DND-41 (cell line): ENCODE data around the gene PRRX1.

Experiments used
- ATAC-seq: fragments of 200-7000 bp; cut with Tn5 transposase; 3 replicates; pipeline ENCODE4 v1.9.1; 2021; ENCODE audit warnings: low read depth; ENCODE audit not compliant: insufficient read depth
- DNase-seq: peaks from one replicate; pipeline ENCODE4 v3.0.0-alpha.2; 2020
- H2AFZ ChIP-seq: 2 replicates; pipeline ENCODE4 v1.6.0; 2012; ENCODE audit warnings: low read depth, low read length
- H3K27ac ChIP-seq: 2 replicates; pipeline ENCODE4 v1.5.1; 2012; ENCODE audit warnings: low read length, inconsistent platforms
- H3K27me3 ChIP-seq: fragments of 200-600 bp; sonication (generic); 2 replicates; pipeline ENCODE4 v1.6.0; 2012; ENCODE audit warnings: low read length, mild to moderate bottlenecking, inconsistent platforms; ENCODE audit not compliant: insufficient read depth, poor library complexity
- H3K36me3 ChIP-seq: 2 replicates; pipeline ENCODE4 v1.5.1; 2012; ENCODE audit warnings: low read length, inconsistent platforms; ENCODE audit not compliant: insufficient read depth
- H3K4me1 ChIP-seq: 2 replicates; pipeline ENCODE4 v1.5.1; 2012; ENCODE audit warnings: mild to moderate bottlenecking, low read length; ENCODE audit not compliant: insufficient read depth
- H3K4me2 ChIP-seq: 2 replicates; pipeline ENCODE4 v1.6.0; 2012; ENCODE audit warnings: mild to moderate bottlenecking, moderate library complexity, low read length, inconsistent platforms; ENCODE audit not compliant: insufficient read depth
- H3K4me3 ChIP-seq, 2 experiments: fragments of 200-600 bp in 1 of 2; shearing (Covaris generic) in 1 of 2; 2 replicates each; pipeline ENCODE4 v1.5.1; 2012 to 2016; ENCODE audit warnings: inconsistent platforms in 2 of 2, low read length in 2 of 2, mild to moderate bottlenecking in 2 of 2, low read depth in 1 of 2, moderate library complexity in 1 of 2
- H3K79me2 ChIP-seq: 2 replicates; pipeline ENCODE4 v1.6.0; 2012; ENCODE audit warnings: low read length, inconsistent platforms; ENCODE audit not compliant: insufficient read depth
- H3K9ac ChIP-seq: 2 replicates; pipeline ENCODE4 v1.6.0; 2012; ENCODE audit warnings: low read depth, mild to moderate bottlenecking, inconsistent platforms, low read length, moderate library complexity
- H3K9me3 ChIP-seq: 2 replicates; pipeline ENCODE4 v1.5.1; 2012; ENCODE audit warnings: low read length, moderate library complexity, mild to moderate bottlenecking, inconsistent platforms; ENCODE audit not compliant: insufficient read depth, severe bottlenecking
- H4K20me1 ChIP-seq: 2 replicates; pipeline ENCODE4 v1.6.0; 2012; ENCODE audit warnings: low read length; ENCODE audit not compliant: insufficient read depth
- EZH2 ChIP-seq: IDR thresholded peaks from 3 replicates; pipeline ENCODE4 v1.6.1; 2012; ENCODE audit warnings: borderline replicate concordance, low read depth, mild to moderate bottlenecking, moderate library complexity, low read length, inconsistent platforms; ENCODE audit not compliant: severe bottlenecking
- TF ChIP-seq, protein P1 (sequence below): IDR thresholded peaks from 2 replicates; pipeline ENCODE4 v1.5.1; 2012; ENCODE audit warnings: borderline replicate concordance, low read length, moderate library complexity, mild to moderate bottlenecking; ENCODE audit not compliant: poor library complexity, severe bottlenecking; ENCODE audit errors: extremely low read depth

Gene PRRX1

DNA sequence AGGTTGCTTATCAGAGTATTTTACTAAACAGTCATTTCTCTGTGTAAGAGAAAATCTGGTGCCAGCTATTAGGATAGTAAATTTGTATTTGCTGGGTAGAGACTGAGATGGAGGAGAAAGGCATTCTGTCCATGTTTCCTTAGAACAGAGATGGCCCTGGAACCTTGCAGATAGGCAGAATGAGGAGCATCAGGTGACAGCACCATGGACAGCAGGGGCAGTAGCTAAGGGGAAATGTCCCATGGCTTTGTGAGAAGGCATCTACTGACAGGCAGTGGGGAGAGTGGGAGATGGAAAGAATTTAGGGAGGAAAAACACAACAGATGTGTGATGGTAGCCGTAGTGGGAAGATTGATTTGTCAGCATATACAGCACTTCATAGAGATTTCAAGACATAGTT, 105.0 kb downstream of the PRRX1 start:
- TF ChIP-seq EZH2: no peak
- Histone ChIP-seq H3K4me3 (no peak overlapping the region), H3K9ac (no peak overlapping the region), H2AFZ (no peak overlapping the region), H4K20me1 (no peaks in the 10 kb centered on the region), H3K4me1 (peaks cover 8% of the 10 kb centered on the region), H3K79me2 (no peaks in the 10 kb centered on the region), H3K36me3 (no peaks in the 10 kb centered on the region), H3K27ac (no peak overlapping the region), H3K27me3 (no peaks in the 10 kb centered on the region), H3K9me3 (no peaks in the 10 kb centered on the region), H3K4me2 (no peak overlapping the region)
- no peak; the same call in 2 of the 3 replicates for ATAC-seq
- DNase-seq: no peak

DNA sequence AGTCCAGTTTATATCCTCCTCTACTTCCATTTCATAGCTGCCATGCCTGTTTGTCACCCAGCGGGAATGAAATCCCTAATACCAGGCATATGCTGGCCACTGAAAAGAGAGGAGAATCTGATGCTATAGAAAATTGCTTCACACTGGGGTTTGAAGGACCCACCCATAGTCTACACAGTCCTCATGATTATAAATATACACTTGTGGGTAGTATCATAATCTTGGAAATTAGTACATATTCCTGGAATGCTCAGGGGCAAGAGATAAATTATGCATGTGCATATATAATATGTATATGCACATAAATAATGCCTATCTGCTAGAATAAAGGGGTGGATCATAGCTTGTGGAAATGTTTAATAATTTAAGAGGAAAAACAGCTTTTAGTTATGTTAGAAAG, 105.8 kb downstream of the PRRX1 start:
- Histone ChIP-seq H3K9me3 (no peaks in the 10 kb centered on the region), H3K4me1 (peaks cover 8% of the 10 kb centered on the region), H3K36me3 (no peaks in the 10 kb centered on the region), H2AFZ (no peak overlapping the region), H3K9ac (no peak overlapping the region), H3K4me3 (no peak overlapping the region), H3K27ac (no peak overlapping the region), H3K4me2 (no peak overlapping the region), H3K27me3 (no peaks in the 10 kb centered on the region), H4K20me1 (no peaks in the 10 kb centered on the region), H3K79me2 (no peaks in the 10 kb centered on the region)
- ATAC-seq (no peak), DNase-seq (no peak)
- TF ChIP-seq EZH2: no peak
- TF ChIP-seq, protein P1, sequence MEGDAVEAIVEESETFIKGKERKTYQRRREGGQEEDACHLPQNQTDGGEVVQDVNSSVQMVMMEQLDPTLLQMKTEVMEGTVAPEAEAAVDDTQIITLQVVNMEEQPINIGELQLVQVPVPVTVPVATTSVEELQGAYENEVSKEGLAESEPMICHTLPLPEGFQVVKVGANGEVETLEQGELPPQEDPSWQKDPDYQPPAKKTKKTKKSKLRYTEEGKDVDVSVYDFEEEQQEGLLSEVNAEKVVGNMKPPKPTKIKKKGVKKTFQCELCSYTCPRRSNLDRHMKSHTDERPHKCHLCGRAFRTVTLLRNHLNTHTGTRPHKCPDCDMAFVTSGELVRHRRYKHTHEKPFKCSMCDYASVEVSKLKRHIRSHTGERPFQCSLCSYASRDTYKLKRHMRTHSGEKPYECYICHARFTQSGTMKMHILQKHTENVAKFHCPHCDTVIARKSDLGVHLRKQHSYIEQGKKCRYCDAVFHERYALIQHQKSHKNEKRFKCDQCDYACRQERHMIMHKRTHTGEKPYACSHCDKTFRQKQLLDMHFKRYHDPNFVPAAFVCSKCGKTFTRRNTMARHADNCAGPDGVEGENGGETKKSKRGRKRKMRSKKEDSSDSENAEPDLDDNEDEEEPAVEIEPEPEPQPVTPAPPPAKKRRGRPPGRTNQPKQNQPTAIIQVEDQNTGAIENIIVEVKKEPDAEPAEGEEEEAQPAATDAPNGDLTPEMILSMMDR: no peak

DNA sequence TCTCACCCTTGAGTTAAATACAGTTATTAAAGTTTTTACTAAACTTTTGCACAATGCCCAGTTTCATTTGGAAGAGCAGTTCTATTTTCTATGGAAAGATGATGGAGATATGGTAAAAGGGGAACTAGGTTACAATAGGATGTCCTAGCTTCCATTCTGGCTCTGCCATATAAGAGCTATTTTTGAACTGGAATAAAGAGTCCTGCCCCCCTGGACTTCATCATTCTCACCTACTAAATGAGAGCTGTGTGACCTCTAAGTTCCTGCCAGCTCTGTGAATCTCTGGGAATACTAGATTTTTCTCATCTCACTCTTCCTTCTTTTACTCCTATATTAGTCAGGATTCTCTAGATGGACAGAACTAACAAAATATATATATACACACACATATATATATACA, 106.3 kb downstream of the PRRX1 start:
- H3K79me2 ChIP-seq: no peaks in the 10 kb centered on the region
- ATAC-seq: no peak
- H3K4me3 ChIP-seq: no peak overlapping the region
- no peak overlapping the region for H3K27ac ChIP-seq
- no peak overlapping the region for H3K4me2 ChIP-seq
- H2AFZ ChIP-seq: no peak overlapping the region
- H4K20me1 ChIP-seq: no peaks in the 10 kb centered on the region
- H3K9ac ChIP-seq: no peak overlapping the region
- TF ChIP-seq EZH2: no peak
- TF ChIP-seq, protein P1: no peak
- no peaks in the 10 kb centered on the region for H3K9me3 ChIP-seq
- DNase-seq: no peak
- H3K27me3 ChIP-seq: no peaks in the 10 kb centered on the region
- H3K36me3 ChIP-seq: no peaks in the 10 kb centered on the region
- H3K4me1 ChIP-seq: peaks cover 8% of the 10 kb centered on the region

DNA sequence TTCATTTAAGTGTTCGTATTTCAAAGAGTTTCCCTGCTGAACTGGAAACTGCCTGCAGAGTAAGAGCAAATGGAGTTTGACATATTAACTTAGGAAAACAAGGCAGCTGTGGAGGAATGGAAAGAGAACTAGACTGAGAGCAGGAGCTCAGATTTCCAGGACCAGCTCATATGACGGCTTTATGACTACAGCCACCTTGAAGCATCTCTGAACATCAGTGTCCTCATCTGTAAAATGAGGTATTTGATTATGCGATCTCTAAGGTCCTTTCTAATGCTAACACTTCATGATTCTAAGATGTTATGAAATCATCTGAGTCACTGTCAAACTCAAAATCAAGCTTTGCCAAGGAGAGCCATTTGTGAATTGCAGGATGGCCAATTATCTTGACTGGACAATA, 112.3 kb downstream of the PRRX1 start:
- ATAC-seq (no peak), DNase-seq (no peak)
- H3K4me3 ChIP-seq: no peak overlapping the region
- H3K4me2 ChIP-seq: no peak overlapping the region
- no peaks in the 10 kb centered on the region for H3K4me1 ChIP-seq
- H2AFZ ChIP-seq: no peak overlapping the region
- no peaks in the 10 kb centered on the region for H3K9me3 ChIP-seq
- H3K79me2 ChIP-seq: no peaks in the 10 kb centered on the region
- no peak overlapping the region for H3K27ac ChIP-seq
- TF ChIP-seq EZH2: no peak
- TF ChIP-seq, protein P1: no peak
- no peaks in the 10 kb centered on the region for H3K36me3 ChIP-seq
- no peaks in the 10 kb centered on the region for H4K20me1 ChIP-seq
- H3K27me3 ChIP-seq: no peaks in the 10 kb centered on the region
- H3K9ac ChIP-seq: no peak overlapping the region
